Epidermal melanocyte (primary cell): ENCODE data around the gene CCDC191.

Experiments
- DNase-seq: peaks from one replicate; pipeline ENCODE4 v3.0.0; 2011; ENCODE audit warnings: low spot score; ENCODE audit not compliant: insufficient read length

Gene CCDC191

GRCh38 chr3:114060906-114061655, 4.8 kb upstream of the CCDC191 start:
- DNase-seq, result no peak

- no peak for DNase-seq
Measured at GRCh38 chr3:114058646-114059045, 2.3 kb upstream of the CCDC191 start.

- no peak for DNase-seq
Measured at GRCh38 chr3:114057011-114057347, 653 bp upstream of the CCDC191 start.

- no peak for DNase-seq
Measured at GRCh38 chr3:114052216-114052615, 4.1 kb downstream of the CCDC191 start.

GRCh38 chr3:114043205-114043604, 13.1 kb downstream of the CCDC191 start:
- no peak for DNase-seq

- DNase-seq, result no peak
Measured at GRCh38 chr3:114035896-114036295, 20.4 kb downstream of the CCDC191 start.

- no peak for DNase-seq
Measured at GRCh38 chr3:114034787-114035545, 21.4 kb downstream of the CCDC191 start.

- no peak for DNase-seq
Measured at GRCh38 chr3:114034211-114034610, 22.1 kb downstream of the CCDC191 start.

- DNase-seq, result no peak
Measured at GRCh38 chr3:114033721-114034120, 22.6 kb downstream of the CCDC191 start.

- no peak for DNase-seq
Measured at GRCh38 chr3:114026331-114026730, 30.0 kb downstream of the CCDC191 start.

- DNase-seq, result no peak
Measured at GRCh38 chr3:114025451-114025850, 30.9 kb downstream of the CCDC191 start.

- no peak for DNase-seq
Measured at GRCh38 chr3:114022145-114022802, 34.1 kb downstream of the CCDC191 start.

- no peak for DNase-seq
Measured at GRCh38 chr3:114020907-114021306, 35.4 kb downstream of the CCDC191 start.

GRCh38 chr3:114019486-114019885, 36.8 kb downstream of the CCDC191 start:
- DNase-seq, result no peak

- DNase-seq, result no peak
Measured at GRCh38 chr3:114014211-114014610, 42.1 kb downstream of the CCDC191 start.

- DNase-seq, result no peak
Measured at GRCh38 chr3:114011059-114011797, 45.1 kb downstream of the CCDC191 start.

- no peak for DNase-seq
Measured at GRCh38 chr3:114005481-114005880, 50.8 kb downstream of the CCDC191 start.

GRCh38 chr3:113985541-113985940, 70.8 kb downstream of the CCDC191 start:
- DNase-seq, result no peak

- DNase-seq, result no peak
Measured at GRCh38 chr3:113983544-113983943, 72.8 kb downstream of the CCDC191 start.

- DNase-seq, result no peak
Measured at GRCh38 chr3:113981803-113982202, 74.5 kb downstream of the CCDC191 start.

GRCh38 chr3:113979916-113980315, 76.4 kb downstream of the CCDC191 start:
- no peak for DNase-seq

- no peak for DNase-seq
Measured at GRCh38 chr3:113977822-113978221, 78.5 kb downstream of the CCDC191 start.
